Nephron (organoid): ENCODE measurements around the gene RAMP3.
"Not testable (repeated sequence)": the region's sequence is repeated elsewhere in the genome, so short reads cannot be mapped to it uniquely, and the experiment has no call there.

Source experiments
- H3K27ac Mint-ChIP-seq, 3 experiments: 2 replicates each; pipeline ENCODE4 v1.8.0; 2020; ENCODE audit warnings: mixed read lengths in 3 of 3, mild to moderate bottlenecking in 2 of 3, moderate library complexity in 1 of 3
- H3K27me3 Mint-ChIP-seq: 2 replicates; pipeline ENCODE4 v1.8.0; 2021; ENCODE audit warnings: low read depth, mild to moderate bottlenecking, moderate library complexity, mixed read lengths
- H3K36me3 Mint-ChIP-seq: 2 replicates; pipeline ENCODE4 v1.8.0; 2020; ENCODE audit warnings: low read depth, mixed read lengths
- H3K4me1 Mint-ChIP-seq: 2 replicates; pipeline ENCODE4 v1.8.0; 2020; ENCODE audit warnings: mixed read lengths
- H3K4me3 Mint-ChIP-seq, 3 experiments: 2 replicates each; pipeline ENCODE4 v1.8.0; 2020; ENCODE audit warnings: mild to moderate bottlenecking in 3 of 3, mixed read lengths in 3 of 3, moderate library complexity in 2 of 3
- H3K9me3 Mint-ChIP-seq: 2 replicates; pipeline ENCODE4 v1.8.0; 2020; ENCODE audit warnings: mixed read lengths
- TF ChIP-seq, protein P1 (sequence below), 3 experiments: fragments of 200-600 bp; sonication (generic); IDR thresholded peaks; one replicate each; pipeline ENCODE4 v1.5.0; 2021; ENCODE audit warnings: antibody characterized with exemption in 3 of 3; ENCODE audit not compliant: unreplicated experiment in 3 of 3

The RAMP3 gene

DNA sequence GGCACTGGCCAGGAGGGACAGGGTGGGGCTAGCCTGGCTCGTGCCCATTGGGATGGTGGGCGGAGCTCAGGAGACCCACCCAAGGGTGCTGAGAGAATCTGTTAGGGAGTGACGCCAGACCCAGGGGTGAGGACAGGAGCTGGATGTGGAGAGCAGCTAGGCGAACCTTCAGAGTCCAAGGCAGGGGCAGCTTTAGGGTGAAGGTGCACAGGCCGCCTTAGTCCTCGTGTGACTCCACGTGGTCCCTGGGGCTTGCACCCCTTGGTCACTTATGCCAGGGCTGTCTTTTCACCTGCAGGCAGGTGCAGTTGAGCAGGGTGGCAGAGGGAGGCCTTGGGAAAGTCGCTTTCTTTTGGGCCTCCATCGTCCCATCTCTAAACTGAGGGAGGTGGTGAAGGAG, 4.3 kb downstream of the RAMP3 start:
- TF ChIP-seq, protein P1, sequence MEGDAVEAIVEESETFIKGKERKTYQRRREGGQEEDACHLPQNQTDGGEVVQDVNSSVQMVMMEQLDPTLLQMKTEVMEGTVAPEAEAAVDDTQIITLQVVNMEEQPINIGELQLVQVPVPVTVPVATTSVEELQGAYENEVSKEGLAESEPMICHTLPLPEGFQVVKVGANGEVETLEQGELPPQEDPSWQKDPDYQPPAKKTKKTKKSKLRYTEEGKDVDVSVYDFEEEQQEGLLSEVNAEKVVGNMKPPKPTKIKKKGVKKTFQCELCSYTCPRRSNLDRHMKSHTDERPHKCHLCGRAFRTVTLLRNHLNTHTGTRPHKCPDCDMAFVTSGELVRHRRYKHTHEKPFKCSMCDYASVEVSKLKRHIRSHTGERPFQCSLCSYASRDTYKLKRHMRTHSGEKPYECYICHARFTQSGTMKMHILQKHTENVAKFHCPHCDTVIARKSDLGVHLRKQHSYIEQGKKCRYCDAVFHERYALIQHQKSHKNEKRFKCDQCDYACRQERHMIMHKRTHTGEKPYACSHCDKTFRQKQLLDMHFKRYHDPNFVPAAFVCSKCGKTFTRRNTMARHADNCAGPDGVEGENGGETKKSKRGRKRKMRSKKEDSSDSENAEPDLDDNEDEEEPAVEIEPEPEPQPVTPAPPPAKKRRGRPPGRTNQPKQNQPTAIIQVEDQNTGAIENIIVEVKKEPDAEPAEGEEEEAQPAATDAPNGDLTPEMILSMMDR (IDR thresholded peaks at IDR 0.05; ENCODE audit: unreplicated experiment in 3 of 3) = no peak
- Mint-ChIP-seq H3K36me3 (no peaks in the 10 kb centered on the region), H3K27me3 (peaks cover 57% of the 10 kb centered on the region), H3K9me3 (peaks cover 5% of the 10 kb centered on the region), H3K4me1 (no peaks in the 10 kb centered on the region), H3K27ac (no peak overlapping the region), H3K4me3 (no peak overlapping the region)

DNA sequence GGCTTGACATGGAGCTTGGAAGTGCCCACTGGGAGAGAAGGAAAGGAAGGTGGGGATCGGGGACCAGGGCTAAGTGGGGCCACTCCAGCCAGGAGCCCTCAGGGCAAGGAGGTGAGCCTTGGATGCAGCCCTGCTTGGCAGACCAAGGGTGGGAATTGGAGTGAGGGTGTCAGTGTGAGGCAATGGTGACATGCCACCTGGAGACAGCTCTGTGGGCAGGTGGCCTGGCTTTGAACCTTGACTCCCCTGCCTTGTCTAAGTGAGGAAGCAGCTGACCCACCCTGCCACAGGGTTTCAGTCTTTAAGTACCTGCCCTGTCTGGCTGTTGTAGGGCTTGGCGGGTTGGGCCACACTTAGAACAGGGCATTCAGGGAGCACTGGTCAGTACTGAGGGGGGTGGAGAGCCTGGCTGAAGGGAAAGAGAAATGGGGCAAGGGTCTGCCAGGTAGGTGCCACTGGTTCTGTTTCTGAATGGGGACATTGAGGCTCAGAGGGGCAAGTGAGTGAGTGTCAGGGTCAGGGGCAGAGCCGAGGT, 4.8 kb downstream of the RAMP3 start:
- Mint-ChIP-seq H3K27me3 (peaks cover 56% of the 10 kb centered on the region), H3K27ac (no peak overlapping the region), H3K36me3 (no peaks in the 10 kb centered on the region), H3K9me3 (peaks cover 5% of the 10 kb centered on the region), H3K4me3 (no peak overlapping the region), H3K4me1 (no peaks in the 10 kb centered on the region)
- TF ChIP-seq, protein P1 (IDR thresholded peaks at IDR 0.05; ENCODE audit: unreplicated experiment in 3 of 3) = no peak

DNA sequence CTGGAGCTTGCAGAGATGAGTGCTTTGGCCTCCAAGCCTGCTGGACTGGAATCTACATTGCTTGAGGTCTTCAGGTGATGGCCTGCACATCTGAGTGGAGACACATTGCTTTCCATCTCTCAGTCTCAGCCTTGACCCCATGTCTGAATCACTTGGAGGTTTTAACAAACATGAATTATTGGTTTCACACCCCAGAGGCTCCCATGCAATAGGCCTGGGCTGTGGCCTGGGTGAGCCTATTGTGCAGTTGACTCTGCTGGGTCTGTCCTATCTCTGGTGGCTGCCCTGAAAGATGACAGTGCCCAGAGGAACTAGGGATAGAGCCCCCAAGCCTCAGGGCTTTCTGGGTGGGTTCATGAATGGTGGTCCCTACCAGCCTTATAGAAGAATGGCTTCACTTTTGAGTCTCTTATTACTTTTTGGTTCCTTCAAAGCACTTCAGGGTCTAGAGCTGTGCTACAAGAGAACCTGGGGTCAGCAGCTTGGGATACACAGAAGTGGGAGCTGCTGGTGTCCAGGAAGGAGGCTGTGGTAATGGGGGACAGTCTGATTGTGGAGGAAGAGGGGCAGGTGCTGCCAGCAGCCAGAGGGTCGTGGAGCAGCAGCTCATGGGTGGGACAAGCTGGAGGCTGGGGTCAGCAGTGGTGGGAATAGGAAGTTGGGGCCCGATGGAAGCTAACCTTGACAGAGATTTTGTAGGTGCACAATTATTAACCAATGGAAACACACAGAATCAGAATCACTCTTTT, 5.5 kb downstream of the RAMP3 start:
- peaks cover 5% of the 10 kb centered on the region for H3K9me3 Mint-ChIP-seq
- H3K4me3 Mint-ChIP-seq = no peak overlapping the region
- H3K27ac Mint-ChIP-seq = no peak overlapping the region
- H3K36me3 Mint-ChIP-seq = no peaks in the 10 kb centered on the region
- H3K4me1 Mint-ChIP-seq = no peaks in the 10 kb centered on the region
- TF ChIP-seq, protein P1 (IDR thresholded peaks at IDR 0.05; ENCODE audit: unreplicated experiment in 3 of 3) = no peak
- H3K27me3 Mint-ChIP-seq = peaks cover 53% of the 10 kb centered on the region

DNA sequence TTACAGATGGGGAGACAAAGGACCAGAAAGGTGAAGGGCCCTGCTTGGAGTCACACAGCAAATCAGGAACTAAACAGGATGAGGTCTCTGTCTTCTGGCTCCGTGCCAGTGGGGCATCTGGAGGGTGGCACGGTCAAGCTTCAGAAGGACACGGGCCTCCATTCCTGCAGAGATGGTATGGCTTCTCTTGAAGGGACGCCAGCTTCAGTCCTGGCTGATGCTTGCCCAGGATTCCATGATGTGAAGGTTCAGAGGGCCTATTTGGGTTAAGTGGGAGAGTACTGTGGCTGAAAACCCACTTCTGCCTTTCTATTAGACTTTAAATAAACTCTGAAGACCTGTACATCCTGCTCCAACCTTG, 6.1 kb downstream of the RAMP3 start:
- TF ChIP-seq, protein P1 (IDR thresholded peaks at IDR 0.05; ENCODE audit: unreplicated experiment in 3 of 3) = no peak
- Mint-ChIP-seq H3K27me3 (peaks cover 47% of the 10 kb centered on the region), H3K9me3 (peaks cover 5% of the 10 kb centered on the region)

DNA sequence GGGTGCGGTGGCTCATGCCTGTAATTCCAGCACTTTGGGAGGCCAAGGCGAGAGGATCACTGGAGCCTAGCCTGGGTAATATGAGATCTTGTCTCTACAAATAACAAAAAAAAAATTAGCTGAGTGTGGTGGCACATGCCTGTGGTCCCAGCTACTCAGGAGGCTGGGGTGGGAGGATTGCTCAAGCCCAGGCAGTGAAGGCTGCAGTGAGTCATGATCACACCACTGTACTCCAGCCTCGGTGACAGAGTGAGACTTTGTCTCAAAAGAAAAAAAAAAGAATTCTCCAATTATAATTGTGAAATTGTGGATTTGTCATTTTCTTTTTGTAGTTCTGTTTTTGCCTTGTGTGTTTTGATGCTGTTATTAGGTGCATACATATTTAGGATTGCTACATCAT, 6.7 kb downstream of the RAMP3 start:
- H3K4me1 Mint-ChIP-seq, H3K36me3 Mint-ChIP-seq: not testable (repeated sequence)

More for the DNA sequence above, 6.1 kb downstream of the RAMP3 start:
- no peaks in the 10 kb centered on the region for H3K4me1 Mint-ChIP-seq
- no peak overlapping the region for H3K27ac Mint-ChIP-seq
- H3K4me3 Mint-ChIP-seq = no peak overlapping the region
- no peaks in the 10 kb centered on the region for H3K36me3 Mint-ChIP-seq

DNA sequence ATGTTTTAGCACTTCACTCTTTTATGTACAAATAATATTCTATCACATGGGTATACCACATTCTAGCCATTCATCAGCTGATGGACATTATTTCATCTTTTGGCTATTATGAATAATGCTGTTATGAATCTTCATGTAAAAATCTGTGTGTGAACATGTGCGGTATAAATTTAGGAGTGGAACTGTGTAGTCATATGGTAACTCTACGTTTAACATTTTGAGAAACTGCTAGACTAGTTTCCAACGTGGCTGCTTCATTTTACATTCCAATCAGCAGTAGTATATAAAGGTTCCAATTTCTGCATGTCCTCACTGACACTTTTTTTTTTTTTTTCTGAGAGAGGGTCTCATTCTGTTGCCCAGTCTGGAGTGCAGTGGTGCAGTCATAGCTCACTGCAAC, 8.3 kb downstream of the RAMP3 start:
- H3K36me3 Mint-ChIP-seq = no peaks in the 10 kb centered on the region
- no peak overlapping the region for H3K27ac Mint-ChIP-seq
- H3K27me3 Mint-ChIP-seq = peaks cover 27% of the 10 kb centered on the region
- no peaks in the 10 kb centered on the region for H3K4me1 Mint-ChIP-seq
- peaks cover 5% of the 10 kb centered on the region for H3K9me3 Mint-ChIP-seq
- H3K4me3 Mint-ChIP-seq = no peak overlapping the region
- TF ChIP-seq, protein P1 (IDR thresholded peaks at IDR 0.05; ENCODE audit: unreplicated experiment in 3 of 3) = no peak

More for the DNA sequence above, 6.7 kb downstream of the RAMP3 start:
- H3K9me3 Mint-ChIP-seq, H3K4me3 Mint-ChIP-seq, H3K27ac Mint-ChIP-seq: not testable (repeated sequence)
- peaks cover 41% of the 10 kb centered on the region for H3K27me3 Mint-ChIP-seq
